ENCODE data around the gene WARS2.

- no peak for TF ChIP-seq GATA2 (IDR thresholded peaks at IDR 0.05; ENCODE audit: low read depth, low read length)
- TF ChIP-seq GATA3 (IDR thresholded peaks at IDR 0.05; ENCODE audit: low read depth, low read length): no peak
Measured at GRCh38 chr1:119011706-119012105, 128.7 kb downstream of the WARS2 start.

Data from SH-SY5Y (cell line).